GM11168 (cell line): ENCODE results near the gene PGBD1.
"Not testable (repeated sequence)": the region's sequence is repeated elsewhere in the genome, so short reads cannot be mapped to it uniquely, and the experiment has no call there.

Experiments used
- in situ Hi-C: fragments of 300-500 bp; cut with MboI; formaldehyde crosslinking; loops from one replicate; pipeline ENCODE4 v1.12.0; 2022; ENCODE audit warnings: low sequenced_read_pairs; ENCODE audit not compliant: unreplicated experiment

Gene PGBD1

GRCh38 chr6:28266962-28267694 lies 14.2 kb upstream of the PGBD1 start, which contains the start of gene ZSCAN26:
ZSCAN26 (plus strand) TSS chr6:28267143; CDS start chr6:28271920, 4,777 bp downstream.
- in situ Hi-C loops, result loop anchor here (10.0 kb wide), 1 partner anchor 88 kb away; no protein-coding TSS in a partner anchor

DNA sequence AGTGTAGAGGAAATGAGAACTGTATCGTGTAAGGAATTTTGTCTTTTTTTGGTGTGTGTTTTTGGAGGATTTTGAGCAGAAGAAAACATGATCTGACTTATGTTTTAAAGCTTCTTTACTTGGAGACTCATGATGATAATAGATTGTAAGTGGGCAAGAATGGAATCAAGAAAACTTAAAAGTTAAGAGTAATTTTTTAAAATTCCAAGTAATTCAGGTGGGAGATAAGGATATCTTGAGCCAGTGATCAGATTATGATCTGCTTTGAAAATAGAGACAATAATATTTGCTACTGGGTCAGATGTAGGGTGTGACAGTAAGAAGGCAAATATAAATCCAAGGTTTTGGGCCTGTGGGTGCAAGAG lies 13.7 kb upstream of the PGBD1 start:
- in situ Hi-C loops, result loop anchor here (10.0 kb wide), 1 partner anchor 87 kb away; no protein-coding TSS in a partner anchor

- in situ Hi-C loops, result loop anchor here (10.0 kb wide), 1 partner anchor 85 kb away; no protein-coding TSS in a partner anchor
These were observed 11.9 kb upstream of the PGBD1 start for GRCh38 chr6:28269492-28269891.

DNA sequence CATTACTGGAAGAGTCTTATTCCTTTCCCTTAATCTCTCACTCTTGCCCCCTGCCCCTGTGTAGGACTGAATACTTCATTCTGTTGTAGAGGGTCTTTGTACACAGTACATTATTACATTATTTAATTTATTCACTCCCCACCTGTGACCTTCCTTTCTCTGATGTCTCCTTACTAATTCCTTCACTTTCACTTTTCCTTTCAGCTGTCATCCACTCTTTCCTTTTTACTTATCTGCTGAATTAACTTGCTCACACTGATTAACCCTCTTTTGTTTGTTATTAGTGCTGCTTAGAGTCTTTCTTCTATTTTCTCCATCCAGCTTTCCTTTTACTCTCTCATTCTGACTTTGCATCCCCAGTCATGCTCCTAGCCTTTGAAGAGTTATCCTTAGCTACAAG lies 6.5 kb upstream of the PGBD1 start:
- in situ Hi-C loops, result no loop called here

DNA sequence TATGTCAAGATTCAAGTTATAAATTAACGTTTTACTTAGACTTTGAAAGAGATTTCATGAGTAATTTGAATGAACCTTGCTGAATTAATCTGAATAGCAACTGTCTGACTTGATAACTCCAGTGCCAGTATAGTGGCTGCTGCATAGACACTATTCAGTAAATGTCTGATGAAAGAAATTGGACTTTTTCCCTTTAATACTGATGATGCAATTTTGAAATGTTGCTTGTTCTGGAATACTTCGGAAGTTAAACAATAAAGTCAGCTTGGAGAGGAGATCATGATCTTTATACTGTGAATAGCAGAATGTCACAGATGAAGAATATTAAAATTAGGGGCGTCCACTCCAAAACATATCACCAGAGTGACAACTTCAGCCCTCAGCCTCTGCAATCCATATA lies 3.6 kb upstream of the PGBD1 start:
- in situ Hi-C loops, result no loop called here

DNA sequence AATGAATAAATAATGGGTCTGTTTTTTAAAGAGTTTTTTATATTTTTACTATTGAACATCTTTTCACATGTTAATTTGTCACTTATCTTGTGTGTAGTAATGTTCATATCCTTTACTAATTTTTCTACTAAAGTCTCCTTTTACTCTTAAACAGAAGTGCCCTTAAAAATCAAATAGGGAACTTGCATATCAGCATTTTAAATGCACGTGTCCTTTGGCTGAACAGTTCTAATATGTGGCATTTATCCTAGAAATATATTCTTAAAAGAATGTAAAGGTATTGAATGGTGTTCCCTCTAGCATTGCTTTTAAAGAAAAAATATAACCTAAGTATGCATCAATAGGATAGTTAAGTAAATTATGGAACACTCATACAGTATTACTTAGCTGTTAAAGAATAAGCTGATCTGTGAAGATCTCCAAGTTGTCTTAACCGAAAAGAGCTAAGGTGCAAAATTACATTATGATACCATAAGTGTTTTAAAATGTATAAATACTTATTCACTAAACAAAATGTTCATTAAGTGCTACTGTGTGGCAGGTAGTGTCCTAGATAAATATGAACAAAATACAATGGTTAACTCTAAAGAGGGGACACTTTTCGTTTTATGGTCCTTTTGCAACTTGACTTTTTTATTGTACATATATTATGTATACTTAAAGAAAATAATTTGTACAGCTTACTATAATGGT lies 631 bp upstream of the PGBD1 start:
- in situ Hi-C loops, result no loop called here

DNA sequence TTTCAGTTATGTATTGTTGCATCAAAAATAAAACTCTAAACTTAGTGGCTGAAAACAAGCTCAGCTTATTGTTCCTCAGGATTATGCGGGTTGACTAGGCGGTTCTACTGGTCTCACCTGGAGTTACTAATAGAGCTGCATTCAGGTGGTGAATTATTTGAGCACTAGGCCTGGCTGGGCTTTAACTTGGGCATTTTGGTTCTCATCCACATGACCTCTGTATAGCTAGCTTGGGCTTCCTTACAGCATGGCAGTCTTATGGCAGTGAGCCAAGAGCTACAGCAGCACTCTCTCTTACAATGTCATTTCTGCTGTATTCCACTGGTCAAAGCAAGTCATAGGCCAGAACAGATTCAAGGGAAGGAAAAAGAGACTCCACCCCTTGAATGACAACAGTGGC lies 1.6 kb downstream of the PGBD1 start:
- in situ Hi-C loops, result no loop called here

- in situ Hi-C loops, result no loop called here
These were observed 10.2 kb downstream of the PGBD1 start for GRCh38 chr6:28291573-28291972.

DNA sequence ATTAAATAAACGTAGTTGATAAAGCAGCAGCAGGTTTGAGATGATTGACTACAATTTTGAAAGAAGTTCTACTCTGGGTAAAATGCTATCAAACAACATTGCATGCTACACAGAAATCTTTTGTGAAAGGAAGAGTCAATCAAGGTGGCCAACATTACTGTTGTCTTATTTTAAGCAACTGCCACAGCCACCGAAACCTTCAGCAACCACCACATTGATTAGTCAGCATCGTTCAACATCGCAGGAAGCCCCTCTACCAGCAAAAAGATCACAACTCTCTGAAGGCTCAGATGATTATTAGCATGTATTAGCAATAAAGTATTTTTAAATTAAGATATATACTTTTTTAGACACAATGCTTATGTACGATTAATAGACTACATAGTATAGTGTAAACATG lies 14.0 kb downstream of the PGBD1 start:
- in situ Hi-C loops, result no loop called here

DNA sequence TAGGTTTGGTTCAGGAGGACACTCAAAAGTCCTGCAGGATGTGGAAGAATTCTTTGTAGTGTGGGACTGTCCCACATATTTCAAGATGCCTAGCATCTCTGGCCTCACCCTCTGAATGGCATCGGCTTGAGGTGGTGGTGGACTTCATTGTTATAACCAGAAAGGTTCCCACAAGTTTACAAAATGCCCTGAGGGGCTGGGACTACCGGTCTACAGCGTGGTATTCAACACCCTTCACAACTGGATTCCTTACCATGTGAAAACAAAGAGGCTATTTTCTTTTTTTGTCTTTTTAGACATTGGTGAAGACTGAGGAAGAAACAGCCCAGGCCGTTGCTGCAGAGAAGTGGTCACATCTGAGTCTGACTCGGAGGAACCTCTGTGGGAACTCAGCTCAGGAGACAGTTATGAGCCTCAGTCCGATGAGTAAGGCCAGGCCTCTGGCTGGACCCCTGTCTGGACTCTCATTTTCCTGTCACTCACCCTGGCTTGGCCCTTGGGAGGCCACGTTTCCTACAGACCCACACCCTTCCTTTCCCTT lies 15.2 kb downstream of the PGBD1 start:
- in situ Hi-C loops, result no loop called here

DNA sequence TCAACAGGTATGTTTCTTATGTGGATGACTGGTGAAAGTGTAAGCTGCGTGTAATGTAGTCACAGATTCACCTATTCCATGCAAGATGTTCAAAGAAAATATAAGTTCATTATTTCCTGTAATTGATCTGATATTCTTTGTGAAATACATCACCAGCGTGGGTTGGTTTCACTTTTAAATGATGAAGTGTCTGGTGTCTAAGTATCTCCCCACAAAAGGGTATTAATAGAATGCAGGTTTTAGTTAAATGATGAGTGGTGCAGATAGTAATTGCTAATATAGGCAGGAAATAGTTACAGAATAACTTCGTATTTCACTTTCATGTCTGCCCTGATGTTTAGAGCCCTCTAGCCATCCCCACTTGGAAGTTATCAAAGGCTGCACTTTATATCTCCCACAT lies 22.2 kb downstream of the PGBD1 start:
- in situ Hi-C loops, result no loop called here

DNA sequence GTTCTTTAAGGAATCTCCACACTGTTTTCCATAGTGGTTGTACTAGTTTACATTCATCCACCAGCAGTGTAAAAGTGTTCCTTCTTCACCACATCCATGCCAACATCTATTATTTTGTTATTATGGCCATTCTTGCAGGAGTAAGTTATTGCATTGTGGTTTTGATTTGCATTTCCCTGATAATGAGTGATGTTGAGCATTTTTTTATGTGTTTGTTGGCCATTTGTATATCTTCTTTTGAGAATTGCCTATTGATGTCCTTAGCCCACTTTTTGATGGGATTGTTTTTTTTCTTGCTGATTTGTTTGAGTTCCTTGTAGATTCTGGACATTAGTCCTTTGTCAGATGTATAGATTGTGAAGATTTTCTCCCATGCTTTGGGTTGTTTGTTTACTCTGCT lies 25.0 kb downstream of the PGBD1 start:
- in situ Hi-C loops, result not testable (repeated sequence)

GRCh38 chr6:28311139-28311823 lies 29.9 kb downstream of the PGBD1 start:
- in situ Hi-C loops, result no loop called here

DNA sequence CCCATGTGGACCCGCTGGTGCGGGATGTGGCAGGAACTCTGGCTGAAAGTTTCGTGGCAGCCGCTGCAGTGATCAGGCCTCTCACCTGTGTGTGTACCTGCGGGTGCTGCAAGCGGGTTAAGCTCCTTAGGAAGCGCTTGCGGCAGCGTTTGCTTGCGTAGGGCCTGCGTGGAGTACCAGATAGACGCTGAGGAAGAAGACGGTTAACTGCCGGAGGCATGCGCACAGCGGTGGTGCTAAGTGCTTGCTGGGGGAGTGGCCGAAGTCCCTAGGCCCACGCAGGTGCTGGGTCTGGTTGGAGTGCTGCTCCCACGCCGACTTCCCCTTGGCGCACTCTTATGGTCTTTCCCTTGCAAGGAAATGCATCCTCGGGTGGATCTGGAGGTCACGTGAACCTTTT lies 31.6 kb downstream of the PGBD1 start:
- in situ Hi-C loops, result no loop called here

- in situ Hi-C loops, result no loop called here
These were observed 34.3 kb downstream of the PGBD1 start for GRCh38 chr6:28315628-28316027.

DNA sequence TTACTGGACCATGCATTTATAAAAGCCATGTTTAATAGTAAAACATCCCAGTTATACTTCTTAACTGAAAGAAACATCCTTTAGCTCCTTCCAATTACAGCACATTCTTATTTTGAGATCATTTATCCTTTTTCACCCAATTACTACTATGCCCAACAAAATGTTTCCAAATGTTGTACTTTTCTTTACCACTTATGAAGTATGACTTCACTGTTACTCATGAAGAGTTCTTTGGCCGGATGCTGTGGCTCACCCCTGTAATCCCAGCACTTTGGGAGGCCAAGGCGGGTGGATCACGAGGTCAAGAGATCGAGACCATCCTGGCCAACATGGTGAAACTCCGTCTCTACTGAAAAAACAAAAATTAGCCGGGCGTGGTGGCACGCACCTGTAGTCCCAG lies 36.5 kb downstream of the PGBD1 start:
- in situ Hi-C loops, result not testable (repeated sequence)

GRCh38 chr6:28322661-28323060 lies 41.3 kb downstream of the PGBD1 start:
- in situ Hi-C loops, result no loop called here

- in situ Hi-C loops, result no loop called here
These were observed 42.5 kb downstream of the PGBD1 start for GRCh38 chr6:28323813-28324424.

- in situ Hi-C loops, result no loop called here
These were observed 45.1 kb downstream of the PGBD1 start for GRCh38 chr6:28326371-28326948.

DNA sequence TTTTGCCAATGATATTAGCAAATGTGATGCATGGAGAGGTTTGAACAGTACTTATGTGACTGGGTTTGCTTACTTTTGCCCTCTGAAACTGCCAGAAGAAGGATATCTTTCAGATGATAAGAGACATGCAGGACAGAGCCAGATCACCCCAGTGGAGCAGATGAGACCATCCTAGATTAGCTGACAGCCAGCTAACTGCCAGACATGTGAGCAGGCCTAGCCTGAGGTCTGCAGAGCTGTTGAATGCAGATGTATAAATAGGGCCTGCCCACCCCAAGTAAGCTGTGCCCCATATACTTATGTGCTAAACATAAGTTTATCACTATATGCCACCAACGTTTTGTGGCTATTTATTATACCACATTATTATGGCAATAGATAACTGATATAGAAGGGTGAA lies 48.7 kb downstream of the PGBD1 start:
- in situ Hi-C loops, result no loop called here
